H1 (cell line): Measurements from ENCODE around the gene SPATA33. TPM values are rescaled to one million over a fixed set of nuclear protein-coding genes. Genes with fewer than 3 reads are reported as not detected.

Experiments
- CBX5 ChIP-seq: fragments of 300-800, 300-1000 bp; sonication (generic); IDR thresholded peaks from 2 replicates; pipeline ENCODE4 v1.7.1; 2016; ENCODE audit warnings: antibody characterized with exemption, low read length, low read depth
- EGR1 ChIP-seq: IDR thresholded peaks from 2 replicates; pipeline ENCODE4 v1.6.1; 2011; ENCODE audit warnings: low read depth, low read length, borderline replicate concordance
- MAFK ChIP-seq: IDR thresholded peaks from 2 replicates; pipeline ENCODE4 v1.6.1; 2012; ENCODE audit warnings: low read depth, mild to moderate bottlenecking, improper control_type of control experiment, low read length
- SIN3A ChIP-seq, 2 experiments: IDR thresholded peaks in 1 of 2; conservative IDR thresholded peaks in 1 of 2; 2 replicates each; pipeline ENCODE4 v1.6.1; 2011 to 2012; ENCODE audit warnings: low read length in 2 of 2, improper control_type of control experiment in 1 of 2, low read depth in 1 of 2, mild to moderate bottlenecking in 1 of 2
- polyA plus RNA-seq, 7 experiments: library from polyadenylated mRNA; depleted of rRNA in 3 of 7; stranded (reverse) in 5 of 7; unstranded in 2 of 7; fragments of >200 nt in 5 of 7; fragments of 200-250 nt in 2 of 7; gene quantifications; 1 replicate in 5 of 7; 2 replicates in 1 of 7; 4 replicates in 1 of 7; pipeline versions ENCODE4 v1.2.1 to v1.2.3, GENCODE V29; 2011 to 2013; ENCODE audit warnings: missing spikeins in 2 of 7, mixed read lengths in 2 of 7
- total RNA-seq: library from RNA; stranded (reverse); fragmentation: NEBNext Ultra II Directional; extraction: Animal tissue kit (Norgen Biotek cat#: 25700); gene quantifications from 2 replicates; pipeline ENCODE4 v1.2.1, GENCODE V29; 2021
- TF ChIP-seq, protein P1 (sequence below): fragments of 300-600 bp; sonication (generic); IDR thresholded peaks from 2 replicates; pipeline ENCODE4 v1.7.1; 2012; ENCODE audit warnings: low read length, moderate library complexity, mild to moderate bottlenecking, inconsistent platforms; ENCODE audit not compliant: insufficient replicate concordance
- TF ChIP-seq, protein P2 (sequence below): IDR thresholded peaks from 2 replicates; pipeline ENCODE4 v1.6.1; 2012; ENCODE audit warnings: inconsistent platforms

Gene SPATA33
- total and polyA plus RNA-seq, 2 of the 8 experiments (the other 6 are each of a cell fraction or from before 2014, with no cell fraction given), result 5.4 to 16.9 TPM

DNA sequence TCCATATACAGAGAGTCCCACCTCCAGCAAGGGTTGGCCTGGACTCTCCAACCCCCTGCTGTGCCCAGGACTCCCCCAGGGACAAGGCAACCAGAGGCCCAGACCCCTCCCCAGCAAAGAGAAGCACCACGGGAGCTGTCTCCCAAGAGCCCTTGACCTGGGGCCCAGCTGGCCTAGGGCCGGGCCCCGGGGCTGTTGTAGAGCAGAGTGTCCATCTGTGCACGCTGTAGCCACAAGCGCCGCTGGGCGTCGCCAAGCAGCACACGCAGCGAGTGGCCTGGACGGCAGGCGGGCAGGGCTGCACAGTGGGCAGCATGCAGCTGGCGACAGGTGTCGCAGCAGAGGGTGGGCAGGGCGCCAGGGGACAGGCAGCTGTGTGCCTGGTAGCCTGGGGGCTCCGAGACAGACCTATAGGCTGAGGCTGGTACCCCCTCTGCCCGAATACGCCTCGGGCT, 39.6 kb downstream of the SPATA33 start (continued):
- TF ChIP-seq, protein P1, sequence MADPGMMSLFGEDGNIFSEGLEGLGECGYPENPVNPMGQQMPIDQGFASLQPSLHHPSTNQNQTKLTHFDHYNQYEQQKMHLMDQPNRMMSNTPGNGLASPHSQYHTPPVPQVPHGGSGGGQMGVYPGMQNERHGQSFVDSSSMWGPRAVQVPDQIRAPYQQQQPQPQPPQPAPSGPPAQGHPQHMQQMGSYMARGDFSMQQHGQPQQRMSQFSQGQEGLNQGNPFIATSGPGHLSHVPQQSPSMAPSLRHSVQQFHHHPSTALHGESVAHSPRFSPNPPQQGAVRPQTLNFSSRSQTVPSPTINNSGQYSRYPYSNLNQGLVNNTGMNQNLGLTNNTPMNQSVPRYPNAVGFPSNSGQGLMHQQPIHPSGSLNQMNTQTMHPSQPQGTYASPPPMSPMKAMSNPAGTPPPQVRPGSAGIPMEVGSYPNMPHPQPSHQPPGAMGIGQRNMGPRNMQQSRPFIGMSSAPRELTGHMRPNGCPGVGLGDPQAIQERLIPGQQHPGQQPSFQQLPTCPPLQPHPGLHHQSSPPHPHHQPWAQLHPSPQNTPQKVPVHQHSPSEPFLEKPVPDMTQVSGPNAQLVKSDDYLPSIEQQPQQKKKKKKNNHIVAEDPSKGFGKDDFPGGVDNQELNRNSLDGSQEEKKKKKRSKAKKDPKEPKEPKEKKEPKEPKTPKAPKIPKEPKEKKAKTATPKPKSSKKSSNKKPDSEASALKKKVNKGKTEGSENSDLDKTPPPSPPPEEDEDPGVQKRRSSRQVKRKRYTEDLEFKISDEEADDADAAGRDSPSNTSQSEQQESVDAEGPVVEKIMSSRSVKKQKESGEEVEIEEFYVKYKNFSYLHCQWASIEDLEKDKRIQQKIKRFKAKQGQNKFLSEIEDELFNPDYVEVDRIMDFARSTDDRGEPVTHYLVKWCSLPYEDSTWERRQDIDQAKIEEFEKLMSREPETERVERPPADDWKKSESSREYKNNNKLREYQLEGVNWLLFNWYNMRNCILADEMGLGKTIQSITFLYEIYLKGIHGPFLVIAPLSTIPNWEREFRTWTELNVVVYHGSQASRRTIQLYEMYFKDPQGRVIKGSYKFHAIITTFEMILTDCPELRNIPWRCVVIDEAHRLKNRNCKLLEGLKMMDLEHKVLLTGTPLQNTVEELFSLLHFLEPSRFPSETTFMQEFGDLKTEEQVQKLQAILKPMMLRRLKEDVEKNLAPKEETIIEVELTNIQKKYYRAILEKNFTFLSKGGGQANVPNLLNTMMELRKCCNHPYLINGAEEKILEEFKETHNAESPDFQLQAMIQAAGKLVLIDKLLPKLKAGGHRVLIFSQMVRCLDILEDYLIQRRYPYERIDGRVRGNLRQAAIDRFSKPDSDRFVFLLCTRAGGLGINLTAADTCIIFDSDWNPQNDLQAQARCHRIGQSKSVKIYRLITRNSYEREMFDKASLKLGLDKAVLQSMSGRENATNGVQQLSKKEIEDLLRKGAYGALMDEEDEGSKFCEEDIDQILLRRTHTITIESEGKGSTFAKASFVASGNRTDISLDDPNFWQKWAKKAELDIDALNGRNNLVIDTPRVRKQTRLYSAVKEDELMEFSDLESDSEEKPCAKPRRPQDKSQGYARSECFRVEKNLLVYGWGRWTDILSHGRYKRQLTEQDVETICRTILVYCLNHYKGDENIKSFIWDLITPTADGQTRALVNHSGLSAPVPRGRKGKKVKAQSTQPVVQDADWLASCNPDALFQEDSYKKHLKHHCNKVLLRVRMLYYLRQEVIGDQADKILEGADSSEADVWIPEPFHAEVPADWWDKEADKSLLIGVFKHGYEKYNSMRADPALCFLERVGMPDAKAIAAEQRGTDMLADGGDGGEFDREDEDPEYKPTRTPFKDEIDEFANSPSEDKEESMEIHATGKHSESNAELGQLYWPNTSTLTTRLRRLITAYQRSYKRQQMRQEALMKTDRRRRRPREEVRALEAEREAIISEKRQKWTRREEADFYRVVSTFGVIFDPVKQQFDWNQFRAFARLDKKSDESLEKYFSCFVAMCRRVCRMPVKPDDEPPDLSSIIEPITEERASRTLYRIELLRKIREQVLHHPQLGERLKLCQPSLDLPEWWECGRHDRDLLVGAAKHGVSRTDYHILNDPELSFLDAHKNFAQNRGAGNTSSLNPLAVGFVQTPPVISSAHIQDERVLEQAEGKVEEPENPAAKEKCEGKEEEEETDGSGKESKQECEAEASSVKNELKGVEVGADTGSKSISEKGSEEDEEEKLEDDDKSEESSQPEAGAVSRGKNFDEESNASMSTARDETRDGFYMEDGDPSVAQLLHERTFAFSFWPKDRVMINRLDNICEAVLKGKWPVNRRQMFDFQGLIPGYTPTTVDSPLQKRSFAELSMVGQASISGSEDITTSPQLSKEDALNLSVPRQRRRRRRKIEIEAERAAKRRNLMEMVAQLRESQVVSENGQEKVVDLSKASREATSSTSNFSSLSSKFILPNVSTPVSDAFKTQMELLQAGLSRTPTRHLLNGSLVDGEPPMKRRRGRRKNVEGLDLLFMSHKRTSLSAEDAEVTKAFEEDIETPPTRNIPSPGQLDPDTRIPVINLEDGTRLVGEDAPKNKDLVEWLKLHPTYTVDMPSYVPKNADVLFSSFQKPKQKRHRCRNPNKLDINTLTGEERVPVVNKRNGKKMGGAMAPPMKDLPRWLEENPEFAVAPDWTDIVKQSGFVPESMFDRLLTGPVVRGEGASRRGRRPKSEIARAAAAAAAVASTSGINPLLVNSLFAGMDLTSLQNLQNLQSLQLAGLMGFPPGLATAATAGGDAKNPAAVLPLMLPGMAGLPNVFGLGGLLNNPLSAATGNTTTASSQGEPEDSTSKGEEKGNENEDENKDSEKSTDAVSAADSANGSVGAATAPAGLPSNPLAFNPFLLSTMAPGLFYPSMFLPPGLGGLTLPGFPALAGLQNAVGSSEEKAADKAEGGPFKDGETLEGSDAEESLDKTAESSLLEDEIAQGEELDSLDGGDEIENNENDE, result no peak
- TF ChIP-seq, protein P2, sequence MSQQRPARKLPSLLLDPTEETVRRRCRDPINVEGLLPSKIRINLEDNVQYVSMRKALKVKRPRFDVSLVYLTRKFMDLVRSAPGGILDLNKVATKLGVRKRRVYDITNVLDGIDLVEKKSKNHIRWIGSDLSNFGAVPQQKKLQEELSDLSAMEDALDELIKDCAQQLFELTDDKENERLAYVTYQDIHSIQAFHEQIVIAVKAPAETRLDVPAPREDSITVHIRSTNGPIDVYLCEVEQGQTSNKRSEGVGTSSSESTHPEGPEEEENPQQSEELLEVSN, result no peak
- TF ChIP-seq SIN3A (conservative IDR thresholded peaks at IDR 0.05 in 1 of 2, IDR thresholded peaks at IDR 0.05 in 1 of 2; ENCODE audit: low read depth in 1 of 2, low read length in 2 of 2) (no peak), MAFK (no peak), EGR1 (no peak), CBX5 (no peak)
